GM23248 (cell line): ENCODE results near the gene OR5A1.

Source experiments
- EZH2 ChIP-seq: fragments of 200-600 bp; sonication (generic); IDR thresholded peaks from 2 replicates; pipeline ENCODE4 v1.6.1; 2018; ENCODE audit warnings: antibody characterized with exemption, mild to moderate bottlenecking; ENCODE audit not compliant: insufficient read depth, poor library complexity, severe bottlenecking
- EZH2phosphoT487 ChIP-seq: fragments of 200-600 bp; sonication (generic); IDR thresholded peaks from 2 replicates; pipeline ENCODE4 v1.6.1; 2018; ENCODE audit warnings: antibody characterized with exemption, moderate library complexity, mild to moderate bottlenecking, low read depth; ENCODE audit not compliant: insufficient read depth

DNA sequence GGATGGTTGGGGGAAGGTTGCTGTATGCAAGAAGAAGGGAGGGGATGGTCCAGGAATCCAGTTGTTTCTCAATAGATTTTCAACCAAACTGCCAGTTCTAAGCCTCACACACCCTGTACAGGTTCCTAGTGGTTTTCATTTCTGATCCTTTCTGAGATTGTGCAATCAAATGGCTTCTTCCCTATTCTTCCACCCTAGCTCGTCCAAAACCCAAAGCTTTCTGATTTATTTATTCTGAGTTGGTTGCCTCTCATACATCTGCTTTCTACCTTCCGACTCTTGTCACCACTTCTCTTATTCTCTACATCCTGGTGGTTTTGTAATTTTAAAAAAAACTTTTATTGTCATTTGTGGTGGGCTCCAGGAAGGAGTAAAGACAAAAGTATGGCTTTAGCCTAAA, 22.6 kb upstream of the OR5A1 start:
- TF ChIP-seq EZH2 (no peak), EZH2phosphoT487 (no peak)
